ENCODE results near the gene DMPK. TPM values are rescaled to one million over a fixed set of nuclear protein-coding genes. Genes with fewer than 3 reads are reported as not detected.

Gene DMPK
- total RNA-seq, 6 experiments from 2014 or later = 85.5 to 144 (median 102) TPM

DNA sequence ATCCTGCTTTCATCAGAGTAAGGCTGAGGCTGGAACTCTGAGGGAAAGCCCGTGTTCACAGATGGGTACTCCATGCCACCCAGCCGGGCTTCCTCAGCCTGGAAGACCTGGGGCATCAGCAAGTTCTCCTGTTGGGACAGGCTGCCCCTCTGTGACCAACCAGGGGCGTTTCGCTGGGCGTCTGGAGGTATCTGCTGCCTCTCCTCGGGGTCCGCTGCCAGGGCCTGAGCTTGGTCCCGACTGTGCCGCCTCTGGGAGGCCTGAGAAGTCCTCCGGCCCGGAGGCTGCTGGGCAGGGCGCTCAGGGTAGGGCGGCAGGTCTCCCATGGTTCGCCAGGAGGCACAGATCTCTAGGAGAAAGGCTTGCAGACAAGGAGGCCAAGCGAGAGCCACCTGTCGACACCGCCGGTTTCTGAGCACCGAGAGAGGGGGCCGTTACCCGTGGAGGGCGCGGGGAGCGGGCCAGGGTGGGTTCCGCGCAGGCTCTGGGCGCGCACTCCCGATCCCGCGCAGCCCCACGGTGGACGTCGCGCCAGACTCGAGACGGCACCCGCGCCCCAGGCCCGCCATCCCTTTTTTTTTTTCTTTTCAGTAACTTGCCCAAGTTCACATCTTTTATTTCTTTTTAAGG lies 32.7 kb upstream of the DMPK start, which contains the start of gene RSPH6A:
Gene RSPH6A (minus strand): TSS at position 458 of the 630 bp plus-strand sequence. CDS start 132 bp downstream, at position 326.
- Mint-ChIP-seq H3K36me3 (ENCODE audit: low read depth) (peaks cover 6% of the 10 kb centered on the region; the same call in 1 of the 2 replicates), H3K27ac (no peak within 1 kb of the TSS), H3K9me3 (no peaks in the 10 kb centered on the region), H3K27me3 (ENCODE audit: insufficient read depth) (peaks cover 6% of the 10 kb centered on the region), H3K4me1 (ENCODE audit: low read depth) (peaks cover 16% of the 10 kb centered on the region), H3K4me3 (no peak within 1 kb of the TSS)
- DNase-seq = no peak
- TF ChIP-seq CTCF (IDR thresholded peaks at IDR 0.05) = no peak

DNA sequence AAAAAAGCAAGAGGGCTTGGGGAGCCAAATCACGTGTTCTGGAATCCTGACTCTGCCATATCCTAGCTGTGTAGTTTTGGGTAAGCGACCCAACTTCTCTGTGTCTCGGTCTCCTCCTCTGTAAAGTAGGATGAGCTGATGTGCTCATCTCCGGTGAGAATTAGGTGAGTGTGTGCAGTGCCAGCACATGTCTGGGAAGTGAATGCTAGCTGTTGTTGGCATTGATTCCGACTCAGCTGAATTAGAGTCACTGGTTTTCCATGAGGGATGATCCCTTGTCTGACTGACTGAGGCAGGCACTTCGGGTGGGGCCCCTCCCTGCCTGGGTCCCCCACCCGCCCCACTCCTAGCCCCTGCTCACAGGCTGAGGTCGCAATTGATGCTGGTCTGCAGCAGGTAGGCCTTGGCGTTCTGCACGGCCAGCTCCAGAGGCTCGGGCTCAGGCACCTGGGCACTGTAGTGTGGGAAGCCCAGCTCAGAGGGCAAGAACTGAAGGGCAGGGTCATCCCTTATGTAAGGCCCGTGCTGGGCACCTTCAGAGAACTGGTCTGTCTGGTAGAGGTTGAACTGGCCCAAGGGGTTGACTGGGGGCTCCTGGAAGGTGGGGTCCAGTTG lies 32.0 kb upstream of the DMPK start:
- H3K27ac Mint-ChIP-seq = no peak overlapping the region
- H3K27me3 Mint-ChIP-seq (ENCODE audit: insufficient read depth) = peaks cover 4% of the 10 kb centered on the region
- H3K36me3 Mint-ChIP-seq (ENCODE audit: low read depth) = peaks cover 6% of the 10 kb centered on the region; the same call in 1 of the 2 replicates
- H3K4me1 Mint-ChIP-seq (ENCODE audit: low read depth) = peaks cover 23% of the 10 kb centered on the region
- no peaks in the 10 kb centered on the region for H3K9me3 Mint-ChIP-seq
- DNase-seq = no peak
- no peak for TF ChIP-seq CTCF (IDR thresholded peaks at IDR 0.05)
- H3K4me3 Mint-ChIP-seq = no peak overlapping the region

- H3K4me3 Mint-ChIP-seq = no peak overlapping the region
- H3K27ac Mint-ChIP-seq = peak overlapping the region; percentile 42; the same call in 1 of the 2 replicates
- peaks cover 6% of the 10 kb centered on the region; the same call in 1 of the 2 replicates for H3K36me3 Mint-ChIP-seq (ENCODE audit: low read depth)
- no peaks in the 10 kb centered on the region for H3K9me3 Mint-ChIP-seq
- peaks cover 3% of the 10 kb centered on the region for H3K27me3 Mint-ChIP-seq (ENCODE audit: insufficient read depth)
- H3K4me1 Mint-ChIP-seq (ENCODE audit: low read depth) = peaks cover 20% of the 10 kb centered on the region
- no peak for TF ChIP-seq CTCF (IDR thresholded peaks at IDR 0.05)
- no peak for DNase-seq
Observed at GRCh38 chr19:45812297-45812696, 30.0 kb upstream of the DMPK start.

DNA sequence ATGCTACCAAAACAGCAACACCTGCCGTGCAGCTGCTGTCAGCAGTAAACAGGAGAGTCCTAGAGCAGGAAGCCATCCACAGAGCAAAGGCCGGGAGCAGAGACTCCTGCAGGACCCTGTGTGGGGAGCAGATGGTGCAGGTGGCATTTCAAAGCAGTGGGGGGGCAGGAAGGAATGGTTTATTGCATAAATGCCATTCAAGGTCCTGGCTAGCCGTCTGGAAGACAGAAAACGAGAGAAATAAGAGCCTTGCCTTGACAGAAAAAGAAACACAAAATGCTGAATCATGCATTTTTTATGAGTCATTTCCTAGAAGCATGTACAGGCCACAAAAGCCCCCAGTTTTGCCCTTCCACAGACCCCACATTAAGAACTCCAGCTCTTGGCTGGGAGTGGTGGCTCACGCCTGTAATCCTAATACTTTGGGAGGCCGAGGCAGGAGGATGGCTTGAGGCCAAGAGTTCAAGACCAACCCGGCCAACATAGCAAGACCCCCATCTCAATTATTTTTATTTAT lies 27.4 kb upstream of the DMPK start:
- DNase-seq = peak; percentile 60
- H3K4me1 Mint-ChIP-seq (ENCODE audit: low read depth) = peaks cover 30% of the 10 kb centered on the region
- peaks cover 5% of the 10 kb centered on the region; the same call in 1 of the 2 replicates for H3K9me3 Mint-ChIP-seq
- peaks cover 3% of the 10 kb centered on the region for H3K27me3 Mint-ChIP-seq (ENCODE audit: insufficient read depth)
- H3K27ac Mint-ChIP-seq = peak overlapping the region; percentile 89
- H3K36me3 Mint-ChIP-seq (ENCODE audit: low read depth) = peaks cover 12% of the 10 kb centered on the region; the same call in 1 of the 2 replicates
- TF ChIP-seq CTCF (IDR thresholded peaks at IDR 0.05) = no peak
- H3K4me3 Mint-ChIP-seq = peak overlapping the region; percentile 40

- peaks cover 31% of the 10 kb centered on the region for H3K4me1 Mint-ChIP-seq (ENCODE audit: low read depth)
- peaks cover 5% of the 10 kb centered on the region; the same call in 1 of the 2 replicates for H3K9me3 Mint-ChIP-seq
- H3K4me3 Mint-ChIP-seq = no peak overlapping the region
- H3K27me3 Mint-ChIP-seq (ENCODE audit: insufficient read depth) = peaks cover 5% of the 10 kb centered on the region
- peak overlapping the region; percentile 15; the same call in 1 of the 2 replicates for H3K27ac Mint-ChIP-seq
- H3K36me3 Mint-ChIP-seq (ENCODE audit: low read depth) = 0 out of 2 replicates have a peak, but pooled peaks cover 6% of the 10 kb centered on the region
- no peak for DNase-seq
- TF ChIP-seq CTCF (IDR thresholded peaks at IDR 0.05) = no peak
Observed at GRCh38 chr19:45805719-45806118, 23.4 kb upstream of the DMPK start.

Measured in HFFc6 (cell line).